Activated CD4-positive, alpha-beta T cell treated with anti-CD3 and anti-CD28 coated beads, Interleukin-2, amount 50 U/mL, for 24 hours (primary cell): Measurements from ENCODE around the gene PLCD3.

Source experiments
- DNase-seq, 2 donors: peaks; one replicate each; pipeline ENCODE4 v3.0.0-alpha.2; 2020; ENCODE audit warnings: low read depth in 1 of 2, low spot score in 1 of 2

PLCD3 gene

DNA sequence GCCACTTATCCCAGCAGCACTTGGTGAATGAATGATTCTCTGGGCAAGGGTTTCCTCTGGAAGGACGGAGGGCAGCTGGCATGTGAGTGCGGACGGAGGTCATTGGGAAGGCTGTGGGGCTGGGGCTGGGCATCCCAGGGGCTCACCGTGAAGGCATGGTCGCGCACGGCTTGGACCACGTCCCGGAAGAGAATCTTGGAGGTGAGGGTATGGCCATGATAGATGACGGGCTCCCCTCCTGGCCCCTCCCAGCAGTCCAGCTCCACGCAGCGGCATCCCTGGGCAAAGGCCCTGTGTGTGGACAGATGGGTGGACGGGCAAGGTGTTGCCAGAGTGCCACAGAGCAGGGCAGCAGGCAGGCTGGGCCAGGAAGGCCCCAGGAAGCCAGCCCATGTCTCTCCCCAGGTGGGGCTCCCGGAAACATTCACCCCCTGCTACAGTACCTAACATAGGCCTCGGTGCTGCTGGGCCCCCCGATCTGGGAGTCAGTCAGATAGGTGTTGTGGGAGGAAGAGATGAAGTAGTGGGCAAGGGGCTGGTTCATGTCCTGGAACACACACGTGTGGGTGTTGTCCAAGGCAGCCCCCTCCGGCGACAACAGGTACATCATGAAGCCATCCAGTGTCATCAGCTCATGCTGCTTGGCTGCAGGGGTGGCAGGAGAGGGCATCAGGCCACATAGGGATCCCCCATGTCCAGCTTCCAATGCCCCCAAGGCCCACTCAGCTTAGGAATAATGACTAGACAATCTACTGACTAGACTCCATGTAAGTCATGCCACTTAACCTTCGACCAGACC, 14.3 kb downstream of the PLCD3 start:
- no peak for DNase-seq

- no peak for DNase-seq
Observed at GRCh38 chr17:45117334-45117733, 15.0 kb downstream of the PLCD3 start.

DNA sequence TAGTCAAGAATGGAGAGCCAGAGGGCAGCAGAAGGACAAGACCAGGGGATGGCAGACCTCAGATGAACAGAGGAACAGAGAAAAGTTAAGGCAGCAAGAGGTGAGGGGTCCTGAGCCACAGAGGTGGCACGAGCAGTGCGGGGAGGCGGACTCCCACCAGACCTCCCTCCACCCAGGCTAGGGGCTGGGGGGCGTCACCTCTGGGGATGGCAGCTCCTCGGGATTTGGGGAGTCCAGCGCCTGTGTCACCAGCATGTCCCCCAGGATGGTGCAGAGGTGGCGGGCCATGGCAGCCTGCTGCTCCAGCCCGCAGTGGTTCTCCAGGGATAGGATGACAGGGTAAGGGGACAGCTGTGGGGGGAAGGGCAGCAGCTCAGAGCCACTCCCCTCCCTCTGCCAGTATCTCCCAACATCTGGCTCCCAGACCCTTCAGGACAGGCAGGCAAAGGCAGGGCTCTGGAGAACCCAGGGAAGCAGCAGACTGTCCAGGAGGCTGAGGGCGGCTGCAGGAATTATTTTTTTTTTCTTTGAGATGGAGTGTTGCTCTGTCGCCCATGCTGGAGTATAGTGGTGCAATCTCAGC, 15.8 kb downstream of the PLCD3 start:
- no peak for DNase-seq

DNA sequence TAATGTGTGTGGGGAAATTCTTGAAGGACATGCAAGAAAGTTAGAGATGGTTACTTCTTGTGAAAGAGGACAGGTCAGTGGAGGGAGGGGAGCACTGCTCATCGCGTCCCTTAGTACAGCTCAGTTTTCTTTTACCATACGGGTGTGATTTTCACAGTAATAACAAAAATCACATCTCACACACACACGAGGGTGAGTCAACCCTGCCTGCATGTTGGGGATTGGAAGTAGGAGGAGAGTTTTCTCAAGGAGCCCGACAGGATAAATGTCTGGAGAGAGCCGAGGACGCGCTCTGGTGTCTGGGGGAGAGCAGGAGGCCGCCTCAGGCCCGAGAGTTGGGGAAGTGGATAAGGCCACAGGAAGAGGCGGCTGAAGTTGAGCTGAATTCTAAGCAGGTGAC, 16.4 kb downstream of the PLCD3 start:
- DNase-seq, result no peak

DNA sequence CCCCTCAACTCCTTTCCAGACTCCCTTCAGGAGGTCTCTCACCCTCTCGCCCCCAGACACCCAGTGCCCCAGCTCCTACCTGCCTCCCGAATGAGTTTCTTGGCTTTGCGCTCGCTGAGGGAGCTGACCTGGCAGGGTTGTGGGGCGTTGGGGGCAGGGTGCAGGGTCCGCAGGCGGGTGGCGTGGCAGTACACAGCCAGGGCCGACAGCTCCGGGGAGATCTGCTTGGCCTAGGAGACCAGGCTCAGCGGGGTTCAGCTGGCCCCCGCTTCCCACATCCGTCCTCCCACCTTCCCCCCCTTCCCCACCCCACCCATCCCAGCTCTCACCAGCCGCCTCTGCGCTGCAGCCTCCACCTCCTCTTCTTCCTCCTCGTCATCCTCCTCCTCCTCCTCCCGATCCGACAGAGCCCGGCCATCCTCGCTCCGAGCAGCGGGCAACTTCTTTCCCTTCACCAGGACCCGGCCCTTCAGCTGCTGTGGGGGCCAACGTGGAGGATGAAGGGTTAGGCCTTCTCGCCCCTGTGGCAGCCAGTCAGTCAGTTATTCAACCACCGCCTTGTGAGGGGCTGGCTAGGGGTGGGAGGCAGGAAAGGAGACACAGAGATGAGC, 17.2 kb downstream of the PLCD3 start:
- no peak for DNase-seq

GRCh38 chr17:45114117-45114932, 18.0 kb downstream of the PLCD3 start:
- DNase-seq, result no peak

- no peak for DNase-seq
Observed at GRCh38 chr17:45113424-45113754, 18.9 kb downstream of the PLCD3 start.

DNA sequence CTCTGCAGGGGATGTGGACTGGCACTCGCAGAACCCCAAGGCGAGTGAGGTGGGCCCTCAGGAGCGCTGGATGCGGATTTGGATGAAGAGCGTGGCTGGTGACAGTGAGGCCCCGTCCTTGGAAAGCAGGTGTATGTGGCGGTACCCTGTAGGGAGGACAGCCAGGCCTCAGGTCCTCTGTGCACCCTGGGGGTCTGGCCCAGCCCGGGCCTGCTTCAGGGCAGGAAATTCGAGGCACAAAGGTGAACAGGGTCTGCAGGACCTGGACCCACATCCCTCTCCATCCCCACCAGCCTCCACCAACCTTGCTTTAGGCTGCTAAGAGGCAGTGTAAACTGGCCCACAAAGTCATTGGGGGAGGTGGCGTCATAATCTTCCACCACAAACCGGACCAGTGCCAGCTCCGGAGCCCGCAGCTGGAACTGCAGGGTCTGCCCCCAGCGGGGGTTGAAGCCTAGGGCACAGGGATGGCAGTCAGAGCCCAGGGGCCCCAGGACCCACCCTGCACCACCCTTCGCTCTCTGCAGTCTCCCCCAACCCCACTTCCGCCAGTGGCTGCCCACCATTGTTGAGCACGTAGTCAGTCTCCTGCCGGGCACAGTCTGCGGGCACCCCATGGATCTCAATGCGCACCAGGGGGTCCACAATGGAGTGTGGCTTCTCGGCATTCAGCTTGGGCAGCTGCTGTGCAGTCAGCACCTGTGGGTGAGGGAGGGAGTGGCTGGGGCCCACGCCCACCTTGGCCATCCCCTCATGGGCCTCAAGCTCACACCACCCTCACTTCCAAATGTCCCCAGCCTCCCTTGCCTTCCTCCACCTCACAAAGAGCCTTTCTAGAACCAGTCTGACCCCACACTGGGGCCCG, 19.5 kb downstream of the PLCD3 start:
- no peak for DNase-seq

GRCh38 chr17:45111850-45112249, 20.5 kb downstream of the PLCD3 start:
- DNase-seq, result no peak

DNA sequence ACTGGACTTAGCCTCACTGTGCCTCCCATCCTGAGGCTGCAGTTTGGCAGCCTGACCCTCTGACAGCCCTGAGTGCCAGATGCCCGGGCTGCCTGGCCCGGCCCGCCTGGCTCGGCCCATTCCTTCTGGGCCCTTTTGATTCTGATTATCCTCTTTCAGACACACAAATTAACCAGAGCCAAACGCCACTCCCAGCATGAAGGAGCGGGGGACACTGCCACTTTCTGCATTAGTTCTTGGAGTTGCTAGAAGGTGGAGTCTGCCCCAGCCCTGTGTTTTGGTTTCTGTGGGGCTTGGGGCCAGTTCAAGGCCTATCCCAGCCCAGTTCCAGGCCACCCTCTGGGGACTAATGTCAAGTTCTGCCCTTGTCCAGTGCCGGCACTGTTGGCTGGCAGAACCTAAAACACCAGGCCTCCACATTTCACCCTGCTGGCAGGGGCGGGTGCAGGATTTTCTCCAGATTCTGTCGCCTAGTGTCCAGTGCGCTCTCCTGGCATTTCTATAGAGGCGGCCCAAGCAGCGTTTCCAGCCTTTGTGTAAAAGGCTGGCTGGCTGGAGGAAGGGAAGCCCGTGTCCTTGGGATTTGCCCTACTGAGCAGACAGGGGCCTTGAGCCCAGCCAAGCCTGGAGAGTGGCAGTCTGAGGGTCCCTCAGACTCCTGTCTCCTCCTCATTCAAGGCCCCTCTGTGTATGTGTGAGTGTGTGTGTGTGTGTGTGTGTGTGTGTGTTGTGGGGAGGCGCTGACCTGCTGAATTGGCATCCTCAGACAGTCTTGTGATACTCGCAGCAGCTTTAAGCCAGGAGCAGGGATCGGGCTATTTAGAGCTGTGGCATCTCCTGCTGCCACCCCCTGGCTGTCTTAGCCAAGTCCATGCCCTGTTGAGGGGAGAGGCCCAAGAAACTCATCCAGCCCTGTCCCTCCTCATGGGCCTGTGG, 21.4 kb downstream of the PLCD3 start:
- no peak for DNase-seq

GRCh38 chr17:45108595-45109521, 23.5 kb downstream of the PLCD3 start:
- DNase-seq, result no peak

DNA sequence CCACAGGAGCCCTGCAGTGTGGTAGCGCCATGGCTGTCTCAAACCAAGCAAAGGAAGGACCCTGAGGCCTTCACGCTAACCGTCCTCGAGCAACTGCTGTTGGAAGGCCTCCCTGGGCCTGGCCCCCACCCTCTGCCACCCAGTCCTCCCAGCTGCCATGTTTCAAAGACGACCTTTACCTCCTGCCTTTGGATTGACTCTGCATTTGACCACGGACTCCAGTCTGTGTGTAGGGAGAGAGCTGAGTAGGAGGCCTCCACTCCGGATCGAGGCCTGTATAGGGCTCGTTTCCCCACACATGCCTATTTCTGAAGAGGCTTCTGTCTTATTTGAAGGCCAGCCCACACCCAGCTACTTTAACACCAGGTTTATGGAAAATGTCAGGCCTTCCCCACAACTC, 24.3 kb downstream of the PLCD3 start:
- DNase-seq, result no peak

- no peak for DNase-seq
Observed at GRCh38 chr17:45107293-45108010, 24.9 kb downstream of the PLCD3 start.

GRCh38 chr17:45106582-45106981, 25.7 kb downstream of the PLCD3 start:
- no peak for DNase-seq

DNA sequence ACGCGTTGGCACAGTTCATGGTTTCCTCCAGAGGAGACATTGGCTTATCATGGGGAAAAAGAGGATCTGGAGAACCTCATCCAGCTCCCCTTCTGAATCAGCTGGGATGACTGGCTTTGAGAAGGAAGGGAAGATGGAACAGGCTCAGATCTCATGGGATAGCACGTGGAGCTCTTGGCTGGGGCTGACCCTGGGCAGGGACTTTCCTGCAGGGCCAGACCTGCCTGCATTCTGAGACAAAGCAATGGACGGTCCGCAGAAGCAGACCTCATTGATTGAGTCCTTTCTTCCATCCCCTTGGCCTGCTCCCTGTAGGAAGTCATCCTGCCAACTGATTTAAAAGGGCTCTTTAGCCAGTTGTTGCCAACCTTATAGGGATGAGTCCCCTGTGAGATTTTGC, 26.2 kb downstream of the PLCD3 start:
- no peak for DNase-seq

- DNase-seq, result no peak
Observed at GRCh38 chr17:45104907-45105624, 27.2 kb downstream of the PLCD3 start.

- DNase-seq, result no peak
Observed at GRCh38 chr17:45104497-45104896, 27.8 kb downstream of the PLCD3 start.
